ENCODE data around the gene ITGAD. TPM values are rescaled to one million over a fixed set of nuclear protein-coding genes. Genes with fewer than 3 reads are reported as not detected.
A peak's percentile ranks its signal among the peaks of the same experiment; 100 is the strongest.

The ITGAD gene
- total RNA-seq, 1 experiment from 2014 or later, result not detected

- H4K20me1 ChIP-seq (ENCODE audit: control insufficient read depth, insufficient read depth, insufficient read length), result no peaks in the 10 kb centered on the region
- H3K9ac ChIP-seq (ENCODE audit: extremely low read depth, insufficient read length, low read length), result no peak overlapping the region
- H2BK120ac ChIP-seq (ENCODE audit: low read depth, low read length, poor library complexity, severe bottlenecking), result no peak overlapping the region
- no peak overlapping the region for H3K23ac ChIP-seq (ENCODE audit: insufficient read length, low read depth, low read length)
- H2AK5ac ChIP-seq (ENCODE audit: insufficient read length, low read length), result no peak overlapping the region
- H3K79me2 ChIP-seq (ENCODE audit: insufficient read depth, low read length), result no peaks in the 10 kb centered on the region
- Mint-ChIP-seq H3K27me3 (ENCODE audit: low read depth) (peaks cover 17% of the 10 kb centered on the region), H3K4me3 (no peak overlapping the region), H3K4me1 (no peaks in the 10 kb centered on the region), H3K36me3 (ENCODE audit: insufficient read depth in 1 of 3, low read depth in 3 of 3) (no peaks in the 10 kb centered on the region), H3K27ac (peak overlapping the region in 2 of 3 experiments; percentile 25 to 33; a peak in 1 of 7 replicates), H3K9me3 (peaks cover 0 to 2% of the 10 kb centered on the region in 2 experiments; a peak in 2 of 5 replicates)
- H2BK5ac ChIP-seq (ENCODE audit: insufficient read length, low read length), result no peak overlapping the region
- no peak overlapping the region for H3K14ac ChIP-seq (ENCODE audit: insufficient read depth, low read length)
- H3K9me3 ChIP-seq (ENCODE audit: control insufficient read depth, low read depth, low read length), result no peaks in the 10 kb centered on the region
- H3K27me3 ChIP-seq (ENCODE audit: insufficient read depth, low read length), result no peaks in the 10 kb centered on the region
- no peaks in the 10 kb centered on the region for H3K4me1 ChIP-seq (ENCODE audit: insufficient read depth, low read length)
- no peak overlapping the region for H2AFZ ChIP-seq (ENCODE audit: low read length)
- no peak overlapping the region for H3K18ac ChIP-seq (ENCODE audit: insufficient read length, low read depth, low read length)
- H4K8ac ChIP-seq (replicated peaks; ENCODE audit: insufficient read length, low read depth, low read length), result no peak overlapping the region
- no peak for DNase-seq
- no peak overlapping the region for H4K5ac ChIP-seq (ENCODE audit: insufficient read length, low read depth, low read length)
- no peak overlapping the region for H2BK15ac ChIP-seq (ENCODE audit: low read depth, low read length)
- TF ChIP-seq CTCF (conservative IDR thresholded peaks at IDR 0.05), result no peak
- H3K4me2 ChIP-seq (ENCODE audit: insufficient read depth, insufficient read length, low read length), result no peak overlapping the region
- H2BK12ac ChIP-seq (ENCODE audit: insufficient read length, low read depth, low read length), result no peak overlapping the region
- H3K23me2 ChIP-seq (ENCODE audit: insufficient read length, low read depth, low read length, poor library complexity, severe bottlenecking), result no peaks in the 10 kb centered on the region
- no peaks in the 10 kb centered on the region for H3K79me1 ChIP-seq (ENCODE audit: insufficient read depth, low read depth, low read length, poor library complexity, severe bottlenecking)
- WGBS (ENCODE audit: extremely low coverage, insufficient read length, low lambda C conversion rate), result no CpG with 5 or more reads among the region's 9 CpGs
- H3K27ac ChIP-seq (ENCODE audit: insufficient read length, low read depth, low read length), result no peak overlapping the region
- H3K4ac ChIP-seq (ENCODE audit: low read depth, low read length), result no peak overlapping the region
- H3K56ac ChIP-seq (ENCODE audit: insufficient read length, low read depth, low read length), result no peak overlapping the region
- H4K91ac ChIP-seq (ENCODE audit: insufficient read length, low read depth, low read length), result no peak overlapping the region
- no peak overlapping the region for H2BK20ac ChIP-seq (ENCODE audit: low read depth, low read length, poor library complexity, severe bottlenecking)
- H3T11ph ChIP-seq (ENCODE audit: low read length), result no peak overlapping the region
These were observed 48.4 kb upstream of the ITGAD start for GRCh38 chr16:31344712-31345111.

Measured in H9 (cell line).